ENCODE measurements around the gene ACTR3.

Gene ACTR3

DNA sequence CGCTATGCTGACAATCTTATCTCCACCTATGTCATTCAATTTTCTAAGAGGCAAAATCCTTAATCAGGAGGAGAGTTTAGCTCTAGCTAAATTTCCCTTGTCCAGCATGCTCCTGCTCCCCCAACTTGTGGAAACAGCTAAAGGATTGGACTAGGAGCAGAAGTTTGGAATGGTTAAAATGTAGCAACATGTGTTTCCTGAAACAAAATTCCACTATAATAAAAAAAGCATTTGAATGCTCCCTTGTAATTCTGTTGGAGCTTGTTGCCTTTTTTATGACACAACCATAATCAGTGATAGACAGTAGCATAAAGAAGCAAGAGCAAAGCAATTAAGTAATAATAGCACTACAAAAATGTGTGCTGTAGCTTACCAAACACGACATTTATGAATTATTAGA, 6.9 kb downstream of the ACTR3 start:
- TF ChIP-seq POLR2A (IDR thresholded peaks at IDR 0.05; ENCODE audit: low read depth, low read length) = no peak
- no peak for TF ChIP-seq TAF1 (IDR thresholded peaks at IDR 0.05; ENCODE audit: low read depth, low read length)
- no peak for TF ChIP-seq POU2F2 (IDR thresholded peaks at IDR 0.05; ENCODE audit: low read depth, low read length)
- TF ChIP-seq SPI1 (IDR thresholded peaks at IDR 0.05; ENCODE audit: low read depth, low read length) = no peak
- TF ChIP-seq PAX5 (IDR thresholded peaks at IDR 0.05; ENCODE audit: insufficient read depth, low read length, severe bottlenecking) = no peak
- no peak for TF ChIP-seq POLR2AphosphoS5 (IDR thresholded peaks at IDR 0.05; ENCODE audit: low read depth, low read length)
- no peak for FAIRE-seq
- DNase-seq (ENCODE audit: insufficient read length, low spot score) = no peak

DNA sequence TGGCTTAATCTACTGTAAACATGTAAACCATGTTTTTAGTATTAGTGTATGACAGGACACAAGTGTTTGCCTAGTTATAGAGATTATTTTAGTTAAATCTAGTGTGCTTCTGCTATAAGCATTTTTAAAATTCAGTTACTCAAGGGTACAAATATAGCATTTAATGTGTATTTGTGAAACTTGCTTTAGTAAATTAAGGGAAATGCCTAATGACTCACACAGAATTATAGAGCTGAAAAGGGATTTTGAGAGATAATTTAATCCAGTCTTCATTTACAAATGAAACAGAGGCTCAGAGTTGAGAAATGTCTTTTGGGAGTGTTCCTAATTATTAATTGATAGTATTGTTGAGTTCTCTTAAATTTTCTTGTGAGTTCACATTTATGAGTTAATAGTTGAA, 8.2 kb downstream of the ACTR3 start:
- TF ChIP-seq POLR2A (IDR thresholded peaks at IDR 0.05; ENCODE audit: low read depth, low read length) (no peak), TAF1 (IDR thresholded peaks at IDR 0.05; ENCODE audit: low read depth, low read length) (no peak), POLR2AphosphoS5 (IDR thresholded peaks at IDR 0.05; ENCODE audit: low read depth, low read length) (no peak)
- DNase-seq (ENCODE audit: insufficient read length, low spot score) = no peak
- FAIRE-seq = no peak

DNA sequence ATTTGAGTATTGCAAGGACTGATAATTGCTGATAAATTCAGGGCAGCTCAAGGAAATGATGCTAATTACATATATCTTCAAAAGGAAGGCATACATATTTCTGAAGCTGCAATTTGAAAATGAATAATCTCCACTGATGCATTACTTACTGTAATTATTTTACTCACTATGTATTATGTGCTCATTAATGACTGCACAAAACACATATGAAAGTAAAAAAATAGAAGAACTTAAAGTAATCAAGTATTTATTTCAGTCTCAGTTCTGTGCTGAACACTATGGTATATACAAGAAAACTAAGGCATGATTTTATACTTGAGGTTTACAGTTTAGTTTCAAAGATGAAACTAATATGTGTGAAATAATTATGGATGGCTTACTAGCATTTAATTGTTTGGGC, 9.3 kb downstream of the ACTR3 start:
- DNase-seq (ENCODE audit: insufficient read length, low spot score) = no peak
- TF ChIP-seq POU2F2 (IDR thresholded peaks at IDR 0.05; ENCODE audit: low read depth, low read length) (no peak), SPI1 (IDR thresholded peaks at IDR 0.05; ENCODE audit: low read depth, low read length) (no peak)
- no peak for FAIRE-seq

DNA sequence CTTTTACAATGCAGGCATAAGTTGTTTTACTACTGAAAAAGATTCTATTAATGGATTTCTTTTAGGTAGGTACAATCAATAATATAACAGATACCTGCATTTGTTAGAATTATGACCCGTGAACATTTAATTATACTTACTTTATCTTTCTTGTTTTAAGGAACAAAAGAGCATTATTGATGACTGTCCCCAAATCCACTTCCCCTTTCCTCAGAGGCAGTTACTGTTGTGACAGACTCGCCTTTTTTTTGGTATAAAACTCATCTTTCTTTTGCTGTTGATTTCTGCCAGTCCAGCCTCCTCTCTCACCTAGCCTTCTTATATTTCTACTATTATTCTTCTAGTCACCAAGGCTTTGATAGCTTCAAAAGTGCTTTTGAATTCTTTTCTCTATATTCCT, 12.1 kb downstream of the ACTR3 start:
- FAIRE-seq = no peak
- DNase-seq (ENCODE audit: insufficient read length, low spot score) = no peak
- TF ChIP-seq TAF1 (IDR thresholded peaks at IDR 0.05; ENCODE audit: low read depth, low read length) (no peak), POLR2A (IDR thresholded peaks at IDR 0.05; ENCODE audit: low read depth, low read length) (no peak), POLR2AphosphoS5 (IDR thresholded peaks at IDR 0.05; ENCODE audit: low read depth, low read length) (no peak), SPI1 (IDR thresholded peaks at IDR 0.05; ENCODE audit: low read depth, low read length) (peak; percentile 94), PAX5 (IDR thresholded peaks at IDR 0.05; ENCODE audit: insufficient read depth, low read length, severe bottlenecking) (no peak)

DNA sequence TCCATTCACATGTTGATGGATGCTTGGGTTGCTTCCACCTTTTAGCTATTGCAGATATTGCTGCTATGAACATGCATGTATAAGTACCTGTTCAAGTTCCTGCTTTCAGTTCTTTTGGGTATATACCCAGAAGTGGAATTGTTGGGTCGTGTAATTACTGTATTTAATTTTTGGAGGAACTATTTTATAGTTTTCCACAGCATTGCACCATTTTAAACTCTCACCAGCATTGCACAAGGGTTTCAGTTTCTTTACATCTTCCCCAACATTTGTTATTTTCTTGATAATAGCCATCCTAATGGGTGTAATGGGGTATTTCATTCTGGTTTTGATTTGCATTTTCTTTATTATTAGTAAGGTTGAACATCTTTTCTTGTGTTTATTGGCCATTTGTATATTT, 16.0 kb downstream of the ACTR3 start:
- DNase-seq (ENCODE audit: insufficient read length, low spot score) = no peak
- FAIRE-seq = no peak
- TF ChIP-seq TAF1 (IDR thresholded peaks at IDR 0.05; ENCODE audit: low read depth, low read length) = no peak
- TF ChIP-seq POLR2A (IDR thresholded peaks at IDR 0.05; ENCODE audit: low read depth, low read length) = no peak
- no peak for TF ChIP-seq SPI1 (IDR thresholded peaks at IDR 0.05; ENCODE audit: low read depth, low read length)
- TF ChIP-seq POLR2AphosphoS5 (IDR thresholded peaks at IDR 0.05; ENCODE audit: low read depth, low read length) = no peak
- no peak for TF ChIP-seq POU2F2 (IDR thresholded peaks at IDR 0.05; ENCODE audit: low read depth, low read length)
- TF ChIP-seq PAX5 (IDR thresholded peaks at IDR 0.05; ENCODE audit: insufficient read depth, low read length, severe bottlenecking) = no peak

DNA sequence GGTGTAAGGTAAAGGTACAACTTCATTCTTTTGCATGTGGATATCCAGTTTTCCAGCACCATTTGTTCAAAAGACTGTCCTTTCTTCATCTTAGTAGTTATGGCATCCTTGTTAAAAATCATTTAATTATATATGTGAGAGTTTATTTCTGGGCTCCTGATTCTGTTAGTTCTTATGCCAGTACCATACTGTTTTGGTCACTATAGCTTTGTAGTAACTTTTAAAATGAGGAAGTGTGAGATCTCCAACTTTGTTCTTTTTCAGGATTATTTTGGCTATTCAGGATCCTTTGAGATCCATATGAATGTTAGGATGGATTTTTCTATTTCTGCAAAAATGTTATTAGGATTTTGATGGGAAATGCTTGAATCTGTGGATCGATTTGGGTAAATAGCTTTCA, 16.8 kb downstream of the ACTR3 start:
- FAIRE-seq = no peak
- DNase-seq (ENCODE audit: insufficient read length, low spot score) = no peak
- no peak for TF ChIP-seq POLR2A (IDR thresholded peaks at IDR 0.05; ENCODE audit: low read depth, low read length)
- no peak for TF ChIP-seq TAF1 (IDR thresholded peaks at IDR 0.05; ENCODE audit: low read depth, low read length)
- no peak for TF ChIP-seq POLR2AphosphoS5 (IDR thresholded peaks at IDR 0.05; ENCODE audit: low read depth, low read length)
- TF ChIP-seq POU2F2 (IDR thresholded peaks at IDR 0.05; ENCODE audit: low read depth, low read length) = no peak
- peak; percentile 30 for TF ChIP-seq SPI1 (IDR thresholded peaks at IDR 0.05; ENCODE audit: low read depth, low read length)

DNA sequence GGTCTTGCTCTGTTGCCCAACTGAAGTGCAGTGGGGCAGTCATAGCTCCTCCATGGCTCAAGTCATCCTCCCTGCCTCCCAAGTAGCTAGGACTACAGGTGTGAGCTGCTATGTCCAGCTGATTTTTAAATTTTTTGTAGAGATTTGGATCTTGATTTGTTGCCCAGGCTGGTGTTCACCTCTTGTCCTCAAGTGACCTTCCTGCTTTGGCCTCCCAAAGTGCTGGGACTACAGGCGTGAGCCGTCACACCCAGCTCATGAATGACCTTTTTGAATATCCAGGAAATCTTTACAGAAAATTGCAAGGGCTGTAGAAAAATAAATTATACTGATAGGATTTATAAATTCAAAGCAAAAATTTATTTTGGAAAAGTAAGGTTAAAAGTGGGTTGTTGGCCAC, 17.4 kb downstream of the ACTR3 start:
- DNase-seq (ENCODE audit: insufficient read length, low spot score) (no peak), FAIRE-seq (no peak)
- no peak for TF ChIP-seq SPI1 (IDR thresholded peaks at IDR 0.05; ENCODE audit: low read depth, low read length)
- no peak for TF ChIP-seq POLR2AphosphoS5 (IDR thresholded peaks at IDR 0.05; ENCODE audit: low read depth, low read length)
- no peak for TF ChIP-seq POLR2A (IDR thresholded peaks at IDR 0.05; ENCODE audit: low read depth, low read length)
- TF ChIP-seq PAX5 (IDR thresholded peaks at IDR 0.05; ENCODE audit: insufficient read depth, low read length, severe bottlenecking) = no peak
- no peak for TF ChIP-seq TAF1 (IDR thresholded peaks at IDR 0.05; ENCODE audit: low read depth, low read length)
- no peak for TF ChIP-seq POU2F2 (IDR thresholded peaks at IDR 0.05; ENCODE audit: low read depth, low read length)

DNA sequence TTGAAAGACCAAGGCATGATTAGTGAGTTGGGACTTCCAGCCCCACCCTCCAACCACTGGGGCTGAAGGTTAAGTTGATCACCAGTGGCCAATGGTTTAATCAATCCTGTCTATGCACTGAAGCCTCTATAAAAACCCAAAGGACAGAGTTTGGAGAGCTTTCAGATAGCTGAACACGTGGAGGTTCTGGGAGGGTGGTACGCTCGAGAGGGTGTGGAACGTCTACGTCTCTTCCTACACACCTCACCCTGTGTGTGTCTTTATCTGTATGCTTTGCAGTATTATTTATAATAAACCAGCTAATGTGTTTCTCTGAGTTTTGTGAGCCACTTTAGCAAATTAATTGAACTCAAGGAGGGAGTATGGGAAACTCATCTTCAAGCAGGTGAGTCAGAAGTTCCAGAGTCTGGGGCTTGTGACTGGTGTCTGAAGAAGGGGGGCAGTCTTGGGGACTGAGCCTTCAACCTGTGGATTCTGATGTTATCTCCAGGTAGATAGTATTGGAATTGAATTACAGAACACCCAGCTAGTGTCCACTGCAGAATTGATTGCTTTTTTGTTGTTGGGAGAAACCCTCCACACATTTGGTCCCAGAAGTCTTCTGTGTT, 20.3 kb downstream of the ACTR3 start:
- TF ChIP-seq POLR2AphosphoS5 (IDR thresholded peaks at IDR 0.05; ENCODE audit: low read depth, low read length) = 0 out of 2 replicates have a peak, but pooled peaks have one; percentile 8
- no peak for TF ChIP-seq TAF1 (IDR thresholded peaks at IDR 0.05; ENCODE audit: low read depth, low read length)
- TF ChIP-seq SPI1 (IDR thresholded peaks at IDR 0.05; ENCODE audit: low read depth, low read length) = no peak
- TF ChIP-seq POLR2A (IDR thresholded peaks at IDR 0.05; ENCODE audit: low read depth, low read length) = no peak
- TF ChIP-seq POU2F2 (IDR thresholded peaks at IDR 0.05; ENCODE audit: low read depth, low read length) = no peak
- FAIRE-seq = peak; percentile 52
- no peak for DNase-seq (ENCODE audit: insufficient read length, low spot score)

DNA sequence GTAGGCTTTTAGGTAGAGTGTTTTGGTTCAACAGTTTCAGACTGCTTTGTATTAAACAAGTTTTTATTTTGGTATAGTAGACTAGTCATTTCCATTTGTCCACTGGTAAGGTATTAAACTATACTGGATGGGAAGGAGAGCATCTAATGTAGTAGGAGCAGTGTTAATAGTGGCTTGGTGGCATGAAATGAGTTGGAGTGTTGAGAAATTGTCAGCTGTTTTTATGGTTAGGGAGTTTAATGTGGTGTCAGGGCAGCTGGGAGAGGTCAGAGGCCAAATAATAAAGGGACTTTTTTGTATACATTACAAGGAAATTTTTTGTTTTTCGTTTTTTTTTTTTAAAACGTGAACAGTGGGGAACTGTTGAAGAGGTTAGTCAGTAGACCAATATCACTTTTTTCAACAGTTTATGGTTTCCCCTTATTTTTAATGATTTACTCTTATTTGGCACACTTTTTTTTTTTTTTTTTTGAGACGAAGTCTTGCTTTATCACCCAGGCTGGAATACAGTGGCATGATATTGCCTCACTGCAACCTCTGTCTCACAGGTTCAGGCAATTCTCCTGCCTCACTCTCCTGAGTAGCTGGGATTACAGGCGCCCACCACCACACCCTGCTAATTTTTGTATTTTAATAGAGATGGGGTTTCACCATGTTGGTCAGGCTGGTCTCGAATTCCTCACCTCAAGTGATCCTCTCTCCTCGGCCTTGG, 21.2 kb downstream of the ACTR3 start:
- FAIRE-seq = no peak

More for the DNA sequence above, 21.2 kb downstream of the ACTR3 start:
- no peak for DNase-seq (ENCODE audit: insufficient read length, low spot score)
- no peak for TF ChIP-seq POU2F2 (IDR thresholded peaks at IDR 0.05; ENCODE audit: low read depth, low read length)
- TF ChIP-seq POLR2AphosphoS5 (IDR thresholded peaks at IDR 0.05; ENCODE audit: low read depth, low read length) = no peak
- no peak for TF ChIP-seq TAF1 (IDR thresholded peaks at IDR 0.05; ENCODE audit: low read depth, low read length)
- TF ChIP-seq SPI1 (IDR thresholded peaks at IDR 0.05; ENCODE audit: low read depth, low read length) = no peak
- no peak for TF ChIP-seq PAX5 (IDR thresholded peaks at IDR 0.05; ENCODE audit: insufficient read depth, low read length, severe bottlenecking)
- TF ChIP-seq POLR2A (IDR thresholded peaks at IDR 0.05; ENCODE audit: low read depth, low read length) = no peak

Data from GM12891 (cell line).